K562 (cell line): ENCODE data around the gene DTNBP1. TPM values are rescaled to one million over a fixed set of nuclear protein-coding genes. Genes with fewer than 3 reads are reported as not detected.

Experiments
- ATAC-seq: fragments of 200-7000 bp; cut with Tn5 transposase; 3 replicates; pipeline ENCODE4 v1.9.1; 2020; ENCODE audit warnings: moderate library complexity
- BruUV-seq: library from RNA; stranded (reverse); fragments of 400-500 nt; replicated peaks from 2 replicates; lab custom pipeline; 2021; lab: Mats Ljungman, UMichigan
- CTCF ChIA-PET: fragments of 300-600 bp; formaldehyde crosslinking; extraction: SDS; loops from one replicate; lab custom pipeline; 2021; ENCODE audit warnings: low intra/inter-chr PET ratio; lab: Yijun Ruan, JAX
- POLR2A ChIA-PET: fragments of 300-600, 350-650 bp; sonication (Branson Sonifier 250); formaldehyde crosslinking; extraction: SDS; loops from one replicate; lab custom pipeline; 2021; ENCODE audit warnings: antibody characterized with exemption, inconsistent platforms; lab: Yijun Ruan, JAX
- DNase-seq, 4 experiments: peaks; one replicate each; pipeline versions ENCODE4 v3.0.0 to v3.0.0-alpha.2; 2011 to 2018; ENCODE audit warnings: low spot score in 3 of 4, mixed read lengths in 3 of 4; ENCODE audit errors: extremely low read depth in 1 of 4
- FAIRE-seq: peaks from 2 replicates; lab custom pipeline; 2011; peaks lifted over from hg19 to GRCh38; lab: Jason Lieb, UNC
- H2AFZ ChIP-seq: 2 replicates; pipeline ENCODE4 v1.6.0; 2011; ENCODE audit warnings: low read depth, low read length, control low read depth, inconsistent platforms
- H3K27ac ChIP-seq: fragments of 200-600 bp; 3 replicates; pipeline ENCODE4 v1.8.0; 2011; ENCODE audit warnings: low read depth, mild to moderate bottlenecking, control low read depth, inconsistent platforms, low read length, moderate library complexity, mixed read lengths; ENCODE audit errors: extremely low read depth
- H3K27me3 ChIP-seq, 2 experiments: fragments of 300-600 bp in 1 of 2; 2 replicates in 1 of 2; 3 replicates in 1 of 2; pipeline versions ENCODE4 v1.6.0 to v1.8.0; 2011; ENCODE audit warnings: inconsistent platforms in 2 of 2, low read length in 2 of 2, mild to moderate bottlenecking in 1 of 2, mixed read lengths in 1 of 2, moderate library complexity in 1 of 2; ENCODE audit not compliant: control insufficient read depth in 2 of 2, insufficient read depth in 2 of 2
- H3K36me3 ChIP-seq: fragments of 300-600 bp; 3 replicates; pipeline ENCODE4 v1.8.0; 2011; ENCODE audit warnings: mild to moderate bottlenecking, low read length, inconsistent platforms; ENCODE audit not compliant: control insufficient read depth, insufficient read depth
- H3K4me1 ChIP-seq, 2 experiments: fragments of 200-600 bp in 1 of 2; replicated peaks in 1 of 2; 2 replicates in 1 of 2; 3 replicates in 1 of 2; pipeline versions ENCODE4 v1.5.1 to v1.8.0; 2011; ENCODE audit warnings: inconsistent platforms in 2 of 2, low read length in 2 of 2, mild to moderate bottlenecking in 1 of 2, mixed read lengths in 1 of 2, moderate library complexity in 1 of 2; ENCODE audit not compliant: control insufficient read depth in 2 of 2, insufficient read depth in 2 of 2
- H3K4me2 ChIP-seq: 2 replicates; pipeline ENCODE4 v1.6.1; 2011; ENCODE audit warnings: low read length, control low read depth, inconsistent platforms, mixed read lengths; ENCODE audit not compliant: insufficient read depth
- H3K4me3 ChIP-seq: fragments of 200-600 bp; sonication (generic), shearing (Covaris generic); 2 replicates; pipeline ENCODE4 v1.5.1; 2016; ENCODE audit warnings: control low read depth, inconsistent platforms
- H3K79me2 ChIP-seq: fragments of 200-600 bp; 3 replicates; pipeline ENCODE4 v1.8.0; 2011; ENCODE audit warnings: low read length, inconsistent platforms; ENCODE audit not compliant: control insufficient read depth, insufficient read depth
- H3K9ac ChIP-seq, 2 experiments: 2 replicates each; pipeline versions ENCODE4 v1.6.0 to v1.6.1; 2011; ENCODE audit warnings: low read depth in 2 of 2, low read length in 2 of 2, control low read depth in 1 of 2, inconsistent platforms in 1 of 2, mild to moderate bottlenecking in 1 of 2, mixed read lengths in 1 of 2; ENCODE audit not compliant: insufficient read depth in 1 of 2
- H3K9me1 ChIP-seq: one replicate; pipeline ENCODE4 v1.6.0; 2011; ENCODE audit warnings: inconsistent platforms, mild to moderate bottlenecking, low read length, moderate library complexity; ENCODE audit not compliant: control insufficient read depth, insufficient read depth
- H3K9me3 ChIP-seq: replicated peaks from 2 replicates; pipeline ENCODE4 v1.5.1; 2011; ENCODE audit warnings: low read depth, low read length, inconsistent platforms; ENCODE audit not compliant: control insufficient read depth, insufficient read depth
- H4K20me1 ChIP-seq: replicated peaks from 2 replicates; pipeline ENCODE4 v1.6.1; 2011; ENCODE audit warnings: low read length, inconsistent platforms, mixed read lengths; ENCODE audit not compliant: control insufficient read depth, insufficient read depth
- ARID1B ChIP-seq: fragments of 450-650 bp; IDR thresholded peaks from 2 replicates; pipeline ENCODE4 v1.6.1; 2016; ENCODE audit warnings: antibody characterized with exemption, mild to moderate bottlenecking, inconsistent platforms
- CBX5 ChIP-seq: IDR thresholded peaks from 2 replicates; pipeline ENCODE4 v1.6.1; 2014; ENCODE audit warnings: low read depth, borderline replicate concordance
- HEY1 ChIP-seq: fragments of 250-450 bp; sonication (Bioruptor Pico); IDR thresholded peaks from 2 replicates; pipeline ENCODE4 v1.5.0; 2020; ENCODE audit warnings: mild to moderate bottlenecking, moderate library complexity, borderline replicate concordance
- KDM4B ChIP-seq, 2 experiments: fragments of 450-650 bp in 1 of 2; sonication (generic) in 1 of 2; IDR thresholded peaks; 2 replicates each; pipeline ENCODE4 v1.6.1; 2016 to 2017; ENCODE audit warnings: borderline replicate concordance in 2 of 2, antibody characterized with exemption in 1 of 2, low read depth in 1 of 2, mild to moderate bottlenecking in 1 of 2
- KHSRP ChIP-seq: fragments of 450-650 bp; IDR thresholded peaks from 2 replicates; pipeline ENCODE4 v1.6.1; 2017
- KLF10 ChIP-seq: fragments of 250-450 bp; sonication (Bioruptor Pico); IDR thresholded peaks from 2 replicates; pipeline ENCODE4 v1.6.1; 2021; ENCODE audit warnings: matching md5 sums
- KLF13 ChIP-seq: fragments of 450-650 bp; IDR thresholded peaks from 2 replicates; pipeline ENCODE4 v1.6.1; 2016; ENCODE audit warnings: missing genetic modification characterization, low read depth, mild to moderate bottlenecking, missing compliant biosample characterization, moderate library complexity, borderline replicate concordance
- MEF2D ChIP-seq: conservative IDR thresholded peaks from 2 replicates; pipeline ENCODE4 v1.6.1; 2016; ENCODE audit warnings: low read depth, missing genetic modification characterization, missing compliant biosample characterization
- MTF1 ChIP-seq: fragments of 250-450 bp; sonication (Bioruptor Pico); IDR thresholded peaks from 2 replicates; pipeline ENCODE4 v1.9.0; 2021; ENCODE audit warnings: moderate library complexity, mild to moderate bottlenecking, inconsistent platforms, borderline replicate concordance
- TAF7 ChIP-seq: fragments of 450-650 bp; IDR thresholded peaks from 2 replicates; pipeline ENCODE4 v1.6.1; 2016; ENCODE audit warnings: missing genetic modification characterization, missing compliant biosample characterization
- ZNF175 ChIP-seq: fragments of 200-800 bp; sonication (Bioruptor generic); IDR thresholded peaks from 2 replicates; pipeline ENCODE4 v1.6.1; 2016; ENCODE audit warnings: low read depth, mild to moderate bottlenecking, missing genetic modification characterization, missing compliant biosample characterization
- ZNF224 ChIP-seq: sonication (generic); formaldehyde crosslinking; IDR thresholded peaks from 2 replicates; pipeline ENCODE4 v1.8.0; 2022; ENCODE audit warnings: mild to moderate bottlenecking, missing genetic modification reagents
- ZNF561 ChIP-seq: fragments of 450-650 bp; formaldehyde crosslinking; conservative IDR thresholded peaks from 2 replicates; pipeline ENCODE4 v1.4.0; 2020; ENCODE audit warnings: mild to moderate bottlenecking, moderate library complexity
- WGBS: fragments of 100-300 bp; shearing (Covaris generic); methylation state at CpG from one replicate; pipeline ENCODE4 v1.1.6; 2016; ENCODE audit warnings: low coverage, mixed read lengths; ENCODE audit not compliant: insufficient coverage; ENCODE audit errors: missing lambda C conversion rate; 5-methylcytosine and 5-hydroxymethylcytosine counted together
- in situ Hi-C: fragments of 300-500 bp; cut with MboI; formaldehyde crosslinking; loops from 4 replicates; pipeline ENCODE4 v1.15.0; 2018; ENCODE audit warnings: inconsistent platforms, mixed read lengths
- intact Hi-C: fragments of 100-400 bp; cut with micrococcal nuclease; formaldehyde crosslinking; loops from 2 replicates; pipeline ENCODE4 v1.14.2; 2022
- polyA plus RNA-seq, 8 experiments: library from polyadenylated mRNA; depleted of rRNA in 4 of 8; stranded (reverse) in 5 of 8; unstranded in 3 of 8; fragments of >200 nt; fragmentation: Nextera tagmentation in 2 of 8; fragmentation: Illumina TruSeq in 1 of 8; extraction: Ambion mirVana in 2 of 8; extraction: Trizol in 1 of 8; gene quantifications; 2 replicates each; pipeline versions ENCODE4 v1.2.1 to v1.2.3, GENCODE V29; 2011 to 2014; ENCODE audit warnings: inconsistent platforms in 1 of 8, missing spikeins in 1 of 8
- total RNA-seq, 7 experiments: library from RNA; depleted of rRNA in 6 of 7; stranded (reverse); fragments of >200 nt in 6 of 7; fragmentation: Illumina TruSeq in 2 of 7; extraction: Trizol in 2 of 7; gene quantifications; 2 replicates each; pipeline versions ENCODE4 v1.2.1 to v1.2.3, GENCODE V29; 2011 to 2021; ENCODE audit warnings: low replicate concordance in 1 of 7
- TF ChIP-seq, protein P1 (sequence below): fragments of 250-450 bp; sonication (Bioruptor Pico); IDR thresholded peaks from 2 replicates; pipeline ENCODE4 v1.8.0; 2021; ENCODE audit warnings: moderate library complexity, mild to moderate bottlenecking, inconsistent platforms
- TF ChIP-seq, protein P2 (sequence below): sonication (generic); formaldehyde crosslinking; IDR thresholded peaks from 2 replicates; pipeline ENCODE4 v1.8.1; 2023; ENCODE audit warnings: mild to moderate bottlenecking, missing genetic modification reagents
- TF ChIP-seq, protein P3 (sequence below): fragments of 250-450 bp; sonication (Bioruptor Pico); IDR thresholded peaks from 2 replicates; pipeline ENCODE4 v1.5.0; 2021; ENCODE audit warnings: mild to moderate bottlenecking, moderate library complexity

DTNBP1 gene
- total and polyA plus RNA-seq, 9 of the 15 experiments (the other 6 are each of a cell fraction or from before 2014, with no cell fraction given), result 16.7 to 54.5 (median 21.4) TPM

DNA sequence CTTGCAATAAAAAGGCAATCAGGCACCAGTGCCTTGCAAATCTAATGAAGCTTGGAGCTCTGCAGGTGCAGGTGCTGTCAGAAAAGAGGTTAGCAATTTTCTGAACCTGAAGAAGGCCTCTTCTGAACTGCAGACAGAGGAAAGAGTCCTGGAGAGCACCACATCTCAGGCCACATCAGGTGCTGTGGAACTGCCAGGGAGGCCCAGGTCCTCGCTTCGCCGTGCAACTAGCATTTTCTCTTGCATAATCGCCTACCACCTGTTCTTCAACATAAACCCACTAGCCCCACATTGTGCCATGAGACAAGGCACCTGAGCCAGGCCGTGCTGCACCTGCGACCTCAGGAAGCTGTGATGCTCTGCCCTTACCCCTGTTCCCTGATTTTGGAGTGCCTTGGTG is 187.6 kb downstream of the DTNBP1 start:
- Histone ChIP-seq H3K4me3 (no peak overlapping the region), H3K9me3 (no peaks in the 10 kb centered on the region), H3K9me1 (no peaks in the 10 kb centered on the region), H3K4me1 (0 out of 5 replicates have a peak, but pooled peaks cover 0 to 3% of the 10 kb centered on the region in 2 experiments), H3K9ac (no peak overlapping the region), H4K20me1 (peaks cover 8% of the 10 kb centered on the region; the same call in 1 of the 2 replicates), H2AFZ (no peak overlapping the region), H3K36me3 (peaks cover 46% of the 10 kb centered on the region), H3K4me2 (no peak overlapping the region), H3K79me2 (peaks cover 8% of the 10 kb centered on the region; the same call in 1 of the 3 replicates), H3K27ac (no peak overlapping the region), H3K27me3 (no peaks in the 10 kb centered on the region)
- in situ Hi-C loops, result no loop called here
- FAIRE-seq (no peak), ATAC-seq (no peak), DNase-seq (no peak)
- WGBS, result 90% methylated on average over 6 of the region's 6 CpGs
- BruUV-seq, result no TSS peak
- POLR2A ChIA-PET, result interaction anchor here (0.7 to 1.3 kb wide), 3 partner anchors 9 to 1344 kb away, joined by 3 read pairs; no protein-coding TSS in a partner anchor
- intact Hi-C loops, result no loop called here
- CTCF ChIA-PET, result no interaction called here
- TF ChIP-seq KLF13 (tag) (no peak), KHSRP (no peak), ZNF175 (CRISPR knock-in tag) (no peak), KDM4B (IDR thresholded peaks at IDR 0.05; ENCODE audit: borderline replicate concordance in 2 of 2, low read depth in 1 of 2) (no peak), TAF7 (tag) (no peak), ZNF224 (CRISPR knock-in tag) (no peak), CBX5 (no peak), MTF1 (no peak), MEF2D (tag) (no peak), ARID1B (no peak), HEY1 (CRISPR knock-in tag) (no peak), ZNF561 (CRISPR knock-in tag) (no peak), KLF10 (CRISPR knock-in tag) (no peak)
- TF ChIP-seq, protein P1, sequence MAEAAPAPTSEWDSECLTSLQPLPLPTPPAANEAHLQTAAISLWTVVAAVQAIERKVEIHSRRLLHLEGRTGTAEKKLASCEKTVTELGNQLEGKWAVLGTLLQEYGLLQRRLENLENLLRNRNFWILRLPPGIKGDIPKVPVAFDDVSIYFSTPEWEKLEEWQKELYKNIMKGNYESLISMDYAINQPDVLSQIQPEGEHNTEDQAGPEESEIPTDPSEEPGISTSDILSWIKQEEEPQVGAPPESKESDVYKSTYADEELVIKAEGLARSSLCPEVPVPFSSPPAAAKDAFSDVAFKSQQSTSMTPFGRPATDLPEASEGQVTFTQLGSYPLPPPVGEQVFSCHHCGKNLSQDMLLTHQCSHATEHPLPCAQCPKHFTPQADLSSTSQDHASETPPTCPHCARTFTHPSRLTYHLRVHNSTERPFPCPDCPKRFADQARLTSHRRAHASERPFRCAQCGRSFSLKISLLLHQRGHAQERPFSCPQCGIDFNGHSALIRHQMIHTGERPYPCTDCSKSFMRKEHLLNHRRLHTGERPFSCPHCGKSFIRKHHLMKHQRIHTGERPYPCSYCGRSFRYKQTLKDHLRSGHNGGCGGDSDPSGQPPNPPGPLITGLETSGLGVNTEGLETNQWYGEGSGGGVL (CRISPR knock-in tag), result no peak
- TF ChIP-seq, protein P2, sequence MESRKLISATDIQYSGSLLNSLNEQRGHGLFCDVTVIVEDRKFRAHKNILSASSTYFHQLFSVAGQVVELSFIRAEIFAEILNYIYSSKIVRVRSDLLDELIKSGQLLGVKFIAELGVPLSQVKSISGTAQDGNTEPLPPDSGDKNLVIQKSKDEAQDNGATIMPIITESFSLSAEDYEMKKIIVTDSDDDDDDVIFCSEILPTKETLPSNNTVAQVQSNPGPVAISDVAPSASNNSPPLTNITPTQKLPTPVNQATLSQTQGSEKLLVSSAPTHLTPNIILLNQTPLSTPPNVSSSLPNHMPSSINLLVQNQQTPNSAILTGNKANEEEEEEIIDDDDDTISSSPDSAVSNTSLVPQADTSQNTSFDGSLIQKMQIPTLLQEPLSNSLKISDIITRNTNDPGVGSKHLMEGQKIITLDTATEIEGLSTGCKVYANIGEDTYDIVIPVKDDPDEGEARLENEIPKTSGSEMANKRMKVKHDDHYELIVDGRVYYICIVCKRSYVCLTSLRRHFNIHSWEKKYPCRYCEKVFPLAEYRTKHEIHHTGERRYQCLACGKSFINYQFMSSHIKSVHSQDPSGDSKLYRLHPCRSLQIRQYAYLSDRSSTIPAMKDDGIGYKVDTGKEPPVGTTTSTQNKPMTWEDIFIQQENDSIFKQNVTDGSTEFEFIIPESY (CRISPR knock-in tag), result no peak
- TF ChIP-seq, protein P3, sequence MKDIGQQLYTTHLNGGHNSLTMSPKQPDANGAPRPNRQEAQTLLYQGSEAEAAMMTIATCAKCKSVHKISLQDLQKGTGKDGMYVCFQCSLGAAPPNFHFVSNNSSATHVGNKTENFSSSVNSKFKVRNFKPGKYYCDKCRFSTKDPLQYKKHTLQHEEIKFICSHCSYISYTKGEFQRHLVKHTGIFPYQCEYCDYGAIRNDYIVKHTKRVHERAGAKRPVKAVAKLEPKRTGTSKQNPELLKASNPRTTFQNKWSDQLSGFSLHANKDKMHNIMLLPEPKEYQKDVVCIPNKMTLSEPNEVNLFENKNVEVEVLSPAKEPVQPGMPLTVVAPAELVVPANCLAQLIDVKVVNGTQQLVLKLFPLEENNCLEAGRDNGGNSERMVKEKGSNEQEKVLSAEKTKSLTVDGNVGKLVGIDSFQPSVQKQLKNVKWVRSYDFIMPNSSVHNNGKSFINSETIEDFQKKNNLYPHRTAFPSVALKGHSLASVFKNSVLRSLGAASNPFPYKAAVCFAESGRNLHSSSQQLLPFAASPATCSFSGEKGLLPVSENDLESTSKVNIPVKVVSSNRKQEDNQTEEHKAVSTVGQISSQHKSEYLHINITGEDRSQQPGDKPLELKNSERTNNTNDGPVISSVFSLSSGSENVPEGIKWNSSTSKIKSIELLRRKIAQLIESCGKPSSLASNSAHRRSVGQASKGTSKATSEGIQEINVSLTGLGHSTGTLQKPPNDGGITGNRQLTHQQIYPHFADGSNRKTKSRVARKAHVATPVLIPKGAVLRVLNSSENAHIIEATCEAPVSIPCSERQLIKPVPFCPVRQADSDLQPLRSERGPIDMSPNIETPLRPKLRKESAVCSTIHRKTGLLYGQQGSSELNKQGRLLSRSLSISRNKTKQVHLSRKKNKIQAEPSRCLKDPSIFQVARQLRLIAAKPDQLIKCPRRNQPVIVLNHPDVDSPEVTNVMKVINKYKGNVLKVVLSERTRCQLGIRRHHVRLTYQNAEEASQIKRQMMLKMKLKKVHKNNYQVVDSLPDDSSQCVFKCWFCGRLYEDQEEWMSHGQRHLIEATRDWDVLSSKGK (CRISPR knock-in tag), result no peak
